Loucy (cell line): ENCODE results near the gene ENHO.

Source experiments
- EZH2phosphoT487 ChIP-seq: fragments of 200-600 bp; IDR thresholded peaks from 2 replicates; pipeline ENCODE4 v1.6.1; 2018; ENCODE audit warnings: antibody characterized with exemption, mild to moderate bottlenecking, moderate library complexity, borderline replicate concordance
- TF ChIP-seq, protein P1 (sequence below): fragments of 200-600 bp; sonication (generic); conservative IDR thresholded peaks from 2 replicates; pipeline ENCODE4 v1.5.1; 2014; ENCODE audit warnings: mild to moderate bottlenecking, antibody characterized with exemption, low read length

DNA sequence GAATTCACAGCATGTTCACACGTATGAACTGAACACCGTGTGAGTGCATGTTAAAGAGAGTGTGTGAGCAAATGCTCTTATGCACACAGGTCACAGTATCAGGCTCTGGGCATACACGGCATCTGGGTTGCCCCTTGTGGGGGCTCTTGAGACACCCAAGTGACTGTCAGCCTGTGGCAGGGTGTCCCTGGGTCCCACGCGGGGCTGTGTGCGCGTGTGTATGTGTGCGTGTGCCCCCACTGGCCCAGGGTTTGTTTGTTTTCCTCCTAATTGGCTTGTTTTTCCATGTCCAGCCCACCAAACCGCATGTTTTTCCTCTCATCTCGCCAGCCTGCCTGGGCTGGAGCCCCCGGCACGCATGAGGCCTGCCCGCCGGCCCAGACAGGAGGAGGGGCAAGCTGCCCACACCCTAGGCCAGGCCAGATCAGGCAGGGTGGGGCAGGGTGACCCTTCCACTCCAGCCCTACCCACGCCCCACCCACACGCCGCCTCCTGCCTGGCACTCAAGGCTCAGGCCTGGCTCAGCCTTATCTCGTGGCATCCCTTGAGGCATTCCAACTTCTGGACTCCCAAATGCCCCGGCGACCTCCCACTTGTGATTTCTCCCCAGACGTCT, 37.9 kb upstream of the ENHO start:
- no peak for TF ChIP-seq EZH2phosphoT487
- TF ChIP-seq, protein P1, sequence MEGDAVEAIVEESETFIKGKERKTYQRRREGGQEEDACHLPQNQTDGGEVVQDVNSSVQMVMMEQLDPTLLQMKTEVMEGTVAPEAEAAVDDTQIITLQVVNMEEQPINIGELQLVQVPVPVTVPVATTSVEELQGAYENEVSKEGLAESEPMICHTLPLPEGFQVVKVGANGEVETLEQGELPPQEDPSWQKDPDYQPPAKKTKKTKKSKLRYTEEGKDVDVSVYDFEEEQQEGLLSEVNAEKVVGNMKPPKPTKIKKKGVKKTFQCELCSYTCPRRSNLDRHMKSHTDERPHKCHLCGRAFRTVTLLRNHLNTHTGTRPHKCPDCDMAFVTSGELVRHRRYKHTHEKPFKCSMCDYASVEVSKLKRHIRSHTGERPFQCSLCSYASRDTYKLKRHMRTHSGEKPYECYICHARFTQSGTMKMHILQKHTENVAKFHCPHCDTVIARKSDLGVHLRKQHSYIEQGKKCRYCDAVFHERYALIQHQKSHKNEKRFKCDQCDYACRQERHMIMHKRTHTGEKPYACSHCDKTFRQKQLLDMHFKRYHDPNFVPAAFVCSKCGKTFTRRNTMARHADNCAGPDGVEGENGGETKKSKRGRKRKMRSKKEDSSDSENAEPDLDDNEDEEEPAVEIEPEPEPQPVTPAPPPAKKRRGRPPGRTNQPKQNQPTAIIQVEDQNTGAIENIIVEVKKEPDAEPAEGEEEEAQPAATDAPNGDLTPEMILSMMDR: no peak
